ENCODE data around the gene UROC1. TPM values are rescaled to one million over a fixed set of nuclear protein-coding genes. Genes with fewer than 3 reads are reported as not detected.

Gene UROC1
- total RNA-seq, 1 experiment from 2014 or later = not detected

- no peaks in the 10 kb centered on the region for H3K23me2 ChIP-seq (ENCODE audit: insufficient read length, low read depth, low read length, poor library complexity, severe bottlenecking)
- no peak overlapping the region for H2BK20ac ChIP-seq (ENCODE audit: low read depth, low read length, poor library complexity, severe bottlenecking)
- H3K4ac ChIP-seq (ENCODE audit: low read depth, low read length) = no peak overlapping the region
- no peak overlapping the region for H2BK120ac ChIP-seq (ENCODE audit: low read depth, low read length, poor library complexity, severe bottlenecking)
- H4K8ac ChIP-seq (replicated peaks; ENCODE audit: insufficient read length, low read depth, low read length) = no peak overlapping the region
- no peak overlapping the region for H3K9ac ChIP-seq (ENCODE audit: extremely low read depth, insufficient read length, low read length)
- H3K4me2 ChIP-seq (ENCODE audit: insufficient read depth, insufficient read length, low read length) = no peak overlapping the region
- H2BK12ac ChIP-seq (ENCODE audit: insufficient read length, low read depth, low read length) = no peak overlapping the region
- H3K79me1 ChIP-seq (ENCODE audit: insufficient read depth, low read depth, low read length, poor library complexity, severe bottlenecking) = no peaks in the 10 kb centered on the region
- Mint-ChIP-seq H3K27ac (no peak overlapping the region), H3K27me3 (ENCODE audit: low read depth) (no peaks in the 10 kb centered on the region), H3K4me1 (no peaks in the 10 kb centered on the region), H3K9me3 (no peaks in the 10 kb centered on the region), H3K4me3 (no peak overlapping the region), H3K36me3 (ENCODE audit: insufficient read depth in 1 of 3, low read depth in 3 of 3) (no peaks in the 10 kb centered on the region)
- no peaks in the 10 kb centered on the region for H3K9me3 ChIP-seq (ENCODE audit: control insufficient read depth, low read depth, low read length)
- no peak overlapping the region for H2BK5ac ChIP-seq (ENCODE audit: insufficient read length, low read length)
- no peak overlapping the region for H3K56ac ChIP-seq (ENCODE audit: insufficient read length, low read depth, low read length)
- H3T11ph ChIP-seq (ENCODE audit: low read length) = no peak overlapping the region
- H2BK15ac ChIP-seq (ENCODE audit: low read depth, low read length) = no peak overlapping the region
- no peaks in the 10 kb centered on the region for H4K20me1 ChIP-seq (ENCODE audit: control insufficient read depth, insufficient read depth, insufficient read length)
- no peaks in the 10 kb centered on the region for H3K27me3 ChIP-seq (ENCODE audit: insufficient read depth, low read length)
- no peak overlapping the region for H3K23ac ChIP-seq (ENCODE audit: insufficient read length, low read depth, low read length)
- H3K14ac ChIP-seq (ENCODE audit: insufficient read depth, low read length) = no peak overlapping the region
- no peak overlapping the region for H3K18ac ChIP-seq (ENCODE audit: insufficient read length, low read depth, low read length)
- WGBS (ENCODE audit: extremely low coverage, insufficient read length, low lambda C conversion rate) = no CpG with 5 or more reads among the region's 7 CpGs
- H4K5ac ChIP-seq (ENCODE audit: insufficient read length, low read depth, low read length) = no peak overlapping the region
- H3K79me2 ChIP-seq (ENCODE audit: insufficient read depth, low read length) = no peaks in the 10 kb centered on the region
- no peak overlapping the region for H3K27ac ChIP-seq (ENCODE audit: insufficient read length, low read depth, low read length)
- H4K91ac ChIP-seq (ENCODE audit: insufficient read length, low read depth, low read length) = no peak overlapping the region
- H2AFZ ChIP-seq (ENCODE audit: low read length) = no peak overlapping the region
- no peak for TF ChIP-seq CTCF (conservative IDR thresholded peaks at IDR 0.05)
- no peak for DNase-seq
- H2AK5ac ChIP-seq (ENCODE audit: insufficient read length, low read length) = no peak overlapping the region
- H3K4me1 ChIP-seq (ENCODE audit: insufficient read depth, low read length) = no peaks in the 10 kb centered on the region
Measured at GRCh38 chr3:126512026-126512425, 5.5 kb downstream of the UROC1 start.
